Measurements from ENCODE around the gene CLEC3B. TPM values are rescaled to one million over a fixed set of nuclear protein-coding genes. Genes with fewer than 3 reads are reported as not detected.

The CLEC3B gene
- total RNA-seq, result 8.5 and 9.9 TPM in 2 replicates

GRCh38 chr3:45026038-45026437, at the start of gene CLEC3B:
TSS of gene CLEC3B (plus strand) at chr3:45026303. CDS start at chr3:45026363, 60 bp downstream.

Small RNA genes lying within 50 kb of the gene (small RNA-seq; reads per million reads assigned to genes)
- gene RNU5B-3P, result not detected

Other genes starting within 250 kb of the CLEC3B start
- 14.0 and 14.8 TPM in 2 replicates for gene TMEM42, start 164.4 kb upstream of the CLEC3B start, total RNA-seq
- not detected in 2 replicates for gene TGM4, start 151.7 kb upstream of the CLEC3B start, total RNA-seq
- 84.9 and 85.6 TPM in 2 replicates for gene ZDHHC3, start 50.1 kb upstream of the CLEC3B start, total RNA-seq
- gene EXOSC7, start 50.1 kb upstream of the CLEC3B start, total RNA-seq, result 31.5 and 51.4 TPM in 2 replicates
- gene CDCP1, start 120.1 kb downstream of the CLEC3B start, total RNA-seq, result 31.5 and 39.8 TPM in 2 replicates
- 64.1 and 95.2 TPM in 2 replicates for gene TMEM158, start 200.0 kb downstream of the CLEC3B start, total RNA-seq